Astrocyte (in vitro differentiated cells and primary cell): ENCODE measurements around the gene SEMA3G. TPM values are rescaled to one million over a fixed set of nuclear protein-coding genes. Genes with fewer than 3 reads are reported as not detected.

Experiments
- DNase-seq: peaks from one replicate; pipeline ENCODE4 v3.0.0-alpha.2; 2010; ENCODE audit warnings: low read depth
- FAIRE-seq: peaks from 2 replicates; lab custom pipeline; 2011; peaks lifted over from hg19 to GRCh38; lab: Jason Lieb, UNC
- H2AFZ ChIP-seq: 2 replicates; pipeline ENCODE4 v1.6.0; 2012; ENCODE audit warnings: low read depth, low read length, inconsistent platforms
- H3K27ac ChIP-seq: 2 replicates; pipeline ENCODE4 v1.5.1; 2011; ENCODE audit warnings: low read depth, low read length, inconsistent platforms
- H3K27me3 ChIP-seq: 2 replicates; pipeline ENCODE4 v1.6.0; 2011; ENCODE audit warnings: low read length, inconsistent platforms; ENCODE audit not compliant: insufficient read depth
- H3K36me3 ChIP-seq: 2 replicates; pipeline ENCODE4 v1.5.1; 2011; ENCODE audit warnings: low read length, inconsistent platforms; ENCODE audit not compliant: insufficient read depth
- H3K4me1 ChIP-seq: 2 replicates; pipeline ENCODE4 v1.5.1; 2011; ENCODE audit warnings: low read length, inconsistent platforms; ENCODE audit not compliant: insufficient read depth
- H3K4me2 ChIP-seq: 2 replicates; pipeline ENCODE4 v1.6.0; 2012; ENCODE audit warnings: low read length, inconsistent platforms
- H3K4me3 ChIP-seq: 2 replicates; pipeline ENCODE4 v1.5.1; 2011; ENCODE audit warnings: low read depth, mild to moderate bottlenecking, low read length, inconsistent platforms; ENCODE audit not compliant: insufficient read depth
- H3K79me2 ChIP-seq: 2 replicates; pipeline ENCODE4 v1.6.0; 2012; ENCODE audit warnings: mild to moderate bottlenecking, low read length, inconsistent platforms; ENCODE audit not compliant: insufficient read depth
- H3K9ac ChIP-seq: 2 replicates; pipeline ENCODE4 v1.6.0; 2012; ENCODE audit warnings: mild to moderate bottlenecking, low read length, inconsistent platforms
- H3K9me3 ChIP-seq: 2 replicates; pipeline ENCODE4 v1.5.1; 2012; ENCODE audit warnings: low read depth, mild to moderate bottlenecking, low read length, inconsistent platforms; ENCODE audit not compliant: insufficient read depth
- H4K20me1 ChIP-seq: 2 replicates; pipeline ENCODE4 v1.6.0; 2012; ENCODE audit warnings: low read length, inconsistent platforms; ENCODE audit not compliant: insufficient read depth
- H3K27ac Mint-ChIP-seq: one replicate; pipeline ENCODE4 v1.8.0; 2021; ENCODE audit warnings: mild to moderate bottlenecking, mixed read lengths; ENCODE audit not compliant: unreplicated experiment
- H3K27me3 Mint-ChIP-seq: one replicate; pipeline ENCODE4 v1.8.0; 2021; ENCODE audit warnings: low read depth, mixed read lengths; ENCODE audit not compliant: unreplicated experiment
- H3K36me3 Mint-ChIP-seq: one replicate; pipeline ENCODE4 v1.8.0; 2021; ENCODE audit warnings: low read depth, mixed read lengths; ENCODE audit not compliant: unreplicated experiment
- H3K4me1 Mint-ChIP-seq: one replicate; pipeline ENCODE4 v1.8.0; 2021; ENCODE audit warnings: low read depth, mixed read lengths; ENCODE audit not compliant: unreplicated experiment
- H3K4me3 Mint-ChIP-seq: one replicate; pipeline ENCODE4 v1.8.0; 2021; ENCODE audit warnings: mild to moderate bottlenecking, moderate library complexity, mixed read lengths; ENCODE audit not compliant: unreplicated experiment
- H3K9me3 Mint-ChIP-seq: one replicate; pipeline ENCODE4 v1.8.0; 2021; ENCODE audit warnings: mild to moderate bottlenecking, mixed read lengths; ENCODE audit not compliant: unreplicated experiment
- CTCF ChIP-seq: IDR thresholded peaks from 2 replicates; pipeline ENCODE4 v1.5.1; 2011; ENCODE audit warnings: low read depth, mild to moderate bottlenecking, inconsistent platforms, low read length, moderate library complexity; ENCODE audit not compliant: insufficient read depth
- EZH2 ChIP-seq: IDR thresholded peaks from 2 replicates; pipeline ENCODE4 v1.6.1; 2012; ENCODE audit warnings: mild to moderate bottlenecking, low read length, inconsistent platforms; ENCODE audit not compliant: insufficient read depth
- total RNA-seq: library from RNA; stranded (reverse); gene quantifications from 2 replicates; pipeline ENCODE4 v1.2.1, GENCODE V29; 2021

Gene SEMA3G
- total RNA-seq, 1 donor from 2014 or later: 0.09 TPM

GRCh38 chr3:52385157-52385556, 59.7 kb downstream of the SEMA3G start:
- H3K79me2 ChIP-seq: no peaks in the 10 kb centered on the region
- H3K27me3 ChIP-seq: no peaks in the 10 kb centered on the region
- H3K27ac ChIP-seq: no peak overlapping the region
- Mint-ChIP-seq H3K4me1 (no peaks in the 10 kb centered on the region), H3K4me3 (no peak overlapping the region), H3K36me3 (peaks cover 2% of the 10 kb centered on the region), H3K27ac (no peak overlapping the region), H3K9me3 (no peaks in the 10 kb centered on the region), H3K27me3 (peaks cover 35% of the 10 kb centered on the region)
- no peaks in the 10 kb centered on the region for H3K4me1 ChIP-seq
- no peak overlapping the region for H3K9ac ChIP-seq
- no peak overlapping the region for H3K4me3 ChIP-seq
- no peak overlapping the region for H2AFZ ChIP-seq
- no peaks in the 10 kb centered on the region for H3K9me3 ChIP-seq
- DNase-seq (peak; percentile 12), FAIRE-seq (no peak)
- no peaks in the 10 kb centered on the region for H4K20me1 ChIP-seq
- no peak overlapping the region for H3K4me2 ChIP-seq
- TF ChIP-seq CTCF (peak; percentile 28), EZH2 (no peak)
- no peaks in the 10 kb centered on the region for H3K36me3 ChIP-seq

DNA sequence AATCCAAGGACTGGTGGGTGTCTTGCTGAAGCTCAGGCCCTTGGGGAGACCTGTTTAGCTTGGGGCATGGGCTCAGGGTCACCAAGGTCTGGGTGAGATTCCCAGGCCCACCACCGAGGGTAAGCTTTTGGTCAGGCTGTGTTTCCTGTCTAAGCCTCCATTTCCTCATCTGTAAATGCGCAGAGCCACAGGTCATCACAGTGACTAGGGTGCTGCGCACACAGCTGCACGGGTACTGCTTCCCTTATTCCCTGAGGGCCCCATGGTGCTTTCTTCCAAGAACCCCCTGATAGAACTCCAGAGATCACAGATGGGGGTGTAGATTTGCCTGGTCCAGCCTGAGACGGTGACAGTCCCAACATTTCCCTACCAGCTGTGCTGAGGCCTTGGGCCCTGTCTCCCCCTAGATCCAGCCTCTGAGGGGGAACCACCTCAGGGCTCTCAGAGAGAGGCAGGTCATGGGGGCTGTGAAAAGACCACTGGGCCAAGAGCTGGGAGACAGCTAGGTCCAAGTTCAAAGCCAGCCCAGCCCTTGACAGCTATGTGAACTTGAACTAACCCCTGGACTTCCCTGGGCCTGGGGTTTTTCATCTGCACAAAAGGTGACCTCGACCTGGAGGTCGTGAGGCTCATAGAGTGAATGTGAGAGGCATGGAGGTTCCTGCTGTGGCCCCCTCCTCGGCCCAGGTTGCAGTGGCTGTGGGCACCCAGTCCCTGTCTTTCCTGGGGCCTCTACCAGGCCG, 60.7 kb downstream of the SEMA3G start:
- H3K4me1 Mint-ChIP-seq: no peaks in the 10 kb centered on the region
- H3K27me3 Mint-ChIP-seq: peaks cover 36% of the 10 kb centered on the region
- H3K9me3 Mint-ChIP-seq: no peaks in the 10 kb centered on the region
- Histone ChIP-seq H2AFZ (no peak overlapping the region), H3K79me2 (no peaks in the 10 kb centered on the region), H3K4me3 (no peak overlapping the region), H3K27ac (no peak overlapping the region), H3K9ac (no peak overlapping the region), H3K36me3 (no peaks in the 10 kb centered on the region), H3K9me3 (no peaks in the 10 kb centered on the region), H3K27me3 (no peaks in the 10 kb centered on the region), H3K4me1 (no peaks in the 10 kb centered on the region), H3K4me2 (no peak overlapping the region), H4K20me1 (no peaks in the 10 kb centered on the region)
- no peak for TF ChIP-seq CTCF
- TF ChIP-seq EZH2: no peak
- DNase-seq: no peak
- peaks cover 2% of the 10 kb centered on the region for H3K36me3 Mint-ChIP-seq
- no peak overlapping the region for H3K27ac Mint-ChIP-seq
- H3K4me3 Mint-ChIP-seq: no peak overlapping the region
- no peak for FAIRE-seq

GRCh38 chr3:52383446-52383845, 61.5 kb downstream of the SEMA3G start:
- Histone ChIP-seq H3K27ac (no peak overlapping the region), H2AFZ (no peak overlapping the region), H3K79me2 (no peaks in the 10 kb centered on the region), H3K9me3 (no peaks in the 10 kb centered on the region), H4K20me1 (no peaks in the 10 kb centered on the region), H3K4me1 (no peaks in the 10 kb centered on the region), H3K27me3 (no peaks in the 10 kb centered on the region), H3K36me3 (no peaks in the 10 kb centered on the region), H3K9ac (no peak overlapping the region), H3K4me3 (no peak overlapping the region), H3K4me2 (no peak overlapping the region)
- TF ChIP-seq CTCF (no peak), EZH2 (no peak)
- no peaks in the 10 kb centered on the region for H3K9me3 Mint-ChIP-seq
- no peaks in the 10 kb centered on the region for H3K36me3 Mint-ChIP-seq
- H3K27me3 Mint-ChIP-seq: peaks cover 37% of the 10 kb centered on the region
- no peak overlapping the region for H3K27ac Mint-ChIP-seq
- H3K4me1 Mint-ChIP-seq: no peaks in the 10 kb centered on the region
- no peak for DNase-seq
- H3K4me3 Mint-ChIP-seq: no peak overlapping the region
- no peak for FAIRE-seq
